Measurements from ENCODE around the gene WWOX.

Gene WWOX

GRCh38 chr16:78956859-78957258 lies 857.4 kb downstream of the WWOX start:
- no peak for DNase-seq (ENCODE audit: low read depth)
- Histone ChIP-seq H3K4me1 (ENCODE audit: control insufficient read depth, insufficient read depth, low read length) (no peaks in the 10 kb centered on the region), H3K9ac (ENCODE audit: low read length) (no peak overlapping the region), H3K4me3 (ENCODE audit: low read length) (no peak overlapping the region), H3K27me3 (replicated peaks; ENCODE audit: control insufficient read depth, insufficient read depth, low read length) (no peaks in the 10 kb centered on the region), H3K36me3 (ENCODE audit: control insufficient read depth, insufficient read depth, low read length, severe bottlenecking) (no peaks in the 10 kb centered on the region), H3K9me3 (ENCODE audit: control insufficient read depth, low read length) (no peaks in the 10 kb centered on the region)

DNA sequence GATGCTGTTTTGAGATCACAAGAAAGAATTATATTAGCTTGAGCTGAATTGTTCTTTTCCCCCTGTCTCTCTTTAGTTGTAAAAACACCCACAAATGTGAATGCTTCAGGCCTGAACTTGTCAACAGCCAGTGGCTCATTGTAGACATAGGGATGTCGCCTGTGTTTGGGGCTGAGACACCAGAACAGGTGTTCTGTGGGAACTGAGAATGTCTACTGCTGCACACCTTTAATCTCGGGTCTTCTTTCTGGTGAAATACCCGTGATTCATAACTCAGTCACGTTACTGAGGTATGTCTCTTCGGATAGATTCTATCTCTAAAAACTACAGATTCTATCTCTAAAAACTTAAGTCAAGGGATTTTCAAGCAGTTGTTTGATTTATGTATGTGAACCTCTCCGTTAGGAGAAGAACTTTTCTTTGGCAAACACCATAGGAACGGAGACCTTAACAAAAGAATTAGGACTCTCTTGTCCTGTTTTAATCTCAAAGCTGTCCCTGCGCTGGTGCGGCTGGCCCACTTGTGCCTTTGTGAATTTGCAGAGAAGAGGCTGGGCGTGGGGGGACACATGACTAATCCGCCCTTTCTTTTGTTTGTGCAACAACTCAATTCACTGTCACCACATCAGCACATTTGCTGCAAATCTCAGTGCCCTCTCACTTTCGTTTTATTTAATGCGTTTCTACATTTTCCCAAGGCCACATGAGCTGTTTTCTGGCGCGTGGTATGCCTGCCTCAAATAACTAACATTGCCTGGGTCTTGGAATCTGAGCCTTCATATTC lies 858.1 kb downstream of the WWOX start:
- H3K27me3 ChIP-seq (replicated peaks; ENCODE audit: control insufficient read depth, insufficient read depth, low read length) = no peaks in the 10 kb centered on the region
- H3K4me1 ChIP-seq (ENCODE audit: control insufficient read depth, insufficient read depth, low read length) = no peaks in the 10 kb centered on the region
- DNase-seq (ENCODE audit: low read depth) = no peak
- H3K4me3 ChIP-seq (ENCODE audit: low read length) = peak overlapping the region; percentile 46
- H3K36me3 ChIP-seq (ENCODE audit: control insufficient read depth, insufficient read depth, low read length, severe bottlenecking) = no peaks in the 10 kb centered on the region
- H3K9ac ChIP-seq (ENCODE audit: low read length) = no peak overlapping the region
- H3K9me3 ChIP-seq (ENCODE audit: control insufficient read depth, low read length) = no peaks in the 10 kb centered on the region

- H3K9ac ChIP-seq (ENCODE audit: low read length) = no peak overlapping the region
- H3K4me3 ChIP-seq (ENCODE audit: low read length) = no peak overlapping the region
- H3K9me3 ChIP-seq (ENCODE audit: control insufficient read depth, low read length) = peaks cover 4% of the 10 kb centered on the region
- DNase-seq (ENCODE audit: low read depth) = no peak
- H3K36me3 ChIP-seq (ENCODE audit: control insufficient read depth, insufficient read depth, low read length, severe bottlenecking) = no peaks in the 10 kb centered on the region
- H3K4me1 ChIP-seq (ENCODE audit: control insufficient read depth, insufficient read depth, low read length) = no peaks in the 10 kb centered on the region
- no peaks in the 10 kb centered on the region for H3K27me3 ChIP-seq (replicated peaks; ENCODE audit: control insufficient read depth, insufficient read depth, low read length)
Measured at GRCh38 chr16:78961464-78961863, 862.0 kb downstream of the WWOX start.

- no peak for DNase-seq (ENCODE audit: low read depth)
- Histone ChIP-seq H3K9me3 (ENCODE audit: control insufficient read depth, low read length) (peaks cover 4% of the 10 kb centered on the region), H3K9ac (ENCODE audit: low read length) (no peak overlapping the region), H3K4me1 (ENCODE audit: control insufficient read depth, insufficient read depth, low read length) (no peaks in the 10 kb centered on the region), H3K27me3 (replicated peaks; ENCODE audit: control insufficient read depth, insufficient read depth, low read length) (no peaks in the 10 kb centered on the region), H3K4me3 (ENCODE audit: low read length) (no peak overlapping the region), H3K36me3 (ENCODE audit: control insufficient read depth, insufficient read depth, low read length, severe bottlenecking) (no peaks in the 10 kb centered on the region)
Measured at GRCh38 chr16:78962457-78962929, 863.0 kb downstream of the WWOX start.

GRCh38 chr16:78967948-78968347 lies 868.5 kb downstream of the WWOX start:
- Histone ChIP-seq H3K36me3 (ENCODE audit: control insufficient read depth, insufficient read depth, low read length, severe bottlenecking) (no peaks in the 10 kb centered on the region), H3K9ac (ENCODE audit: low read length) (no peak overlapping the region), H3K4me3 (ENCODE audit: low read length) (no peak overlapping the region), H3K27me3 (replicated peaks; ENCODE audit: control insufficient read depth, insufficient read depth, low read length) (no peaks in the 10 kb centered on the region), H3K4me1 (ENCODE audit: control insufficient read depth, insufficient read depth, low read length) (no peaks in the 10 kb centered on the region), H3K9me3 (ENCODE audit: control insufficient read depth, low read length) (peaks cover 4% of the 10 kb centered on the region)
- DNase-seq (ENCODE audit: low read depth) = no peak

GRCh38 chr16:78969721-78970120 lies 870.3 kb downstream of the WWOX start:
- Histone ChIP-seq H3K4me1 (ENCODE audit: control insufficient read depth, insufficient read depth, low read length) (no peaks in the 10 kb centered on the region), H3K27me3 (replicated peaks; ENCODE audit: control insufficient read depth, insufficient read depth, low read length) (no peaks in the 10 kb centered on the region), H3K9me3 (ENCODE audit: control insufficient read depth, low read length) (no peaks in the 10 kb centered on the region), H3K36me3 (ENCODE audit: control insufficient read depth, insufficient read depth, low read length, severe bottlenecking) (no peaks in the 10 kb centered on the region), H3K9ac (ENCODE audit: low read length) (no peak overlapping the region), H3K4me3 (ENCODE audit: low read length) (no peak overlapping the region)
- DNase-seq (ENCODE audit: low read depth) = no peak

DNA sequence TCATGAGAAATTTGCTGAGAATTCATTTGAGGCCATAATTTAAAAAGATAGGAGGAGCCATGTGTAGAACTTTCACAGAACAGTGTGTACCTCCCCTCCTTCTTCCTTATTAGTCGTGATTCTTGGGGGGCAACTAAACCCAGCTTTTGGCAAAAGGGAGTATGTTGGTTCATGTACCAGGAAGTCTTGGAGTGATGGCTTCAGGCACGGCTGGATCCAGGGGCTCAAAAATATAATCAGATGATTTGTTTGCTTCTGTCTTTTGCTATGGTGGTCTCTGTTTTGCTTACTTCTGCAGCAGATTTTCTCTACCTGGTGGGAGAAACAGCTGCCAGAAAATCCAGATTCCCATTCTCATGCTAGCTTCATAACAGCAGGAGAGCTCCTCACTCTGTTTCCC lies 871.2 kb downstream of the WWOX start:
- H3K9me3 ChIP-seq (ENCODE audit: control insufficient read depth, low read length) = no peaks in the 10 kb centered on the region
- DNase-seq (ENCODE audit: low read depth) = no peak
- no peak overlapping the region for H3K9ac ChIP-seq (ENCODE audit: low read length)
- no peaks in the 10 kb centered on the region for H3K4me1 ChIP-seq (ENCODE audit: control insufficient read depth, insufficient read depth, low read length)
- no peaks in the 10 kb centered on the region for H3K36me3 ChIP-seq (ENCODE audit: control insufficient read depth, insufficient read depth, low read length, severe bottlenecking)
- H3K4me3 ChIP-seq (ENCODE audit: low read length) = no peak overlapping the region
- H3K27me3 ChIP-seq (replicated peaks; ENCODE audit: control insufficient read depth, insufficient read depth, low read length) = no peaks in the 10 kb centered on the region

DNA sequence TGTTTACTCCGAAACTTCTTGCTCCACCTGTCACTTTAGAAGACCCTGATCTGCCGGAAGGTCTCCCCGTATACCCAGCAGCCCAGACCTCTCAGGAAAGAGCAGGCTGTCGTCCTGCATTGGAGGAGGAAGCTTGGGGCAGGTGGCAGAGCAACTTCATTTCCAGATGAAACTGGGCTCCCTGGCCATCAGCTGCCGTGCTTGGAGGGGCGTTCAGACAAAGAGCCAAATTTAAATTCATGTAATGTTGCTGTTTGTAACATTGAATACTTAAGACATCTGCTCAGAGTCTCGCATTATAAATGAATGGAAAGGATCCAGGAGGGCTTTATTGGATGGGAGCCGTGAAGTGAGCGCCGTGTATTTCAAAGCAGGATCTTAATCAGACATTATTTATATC lies 872.6 kb downstream of the WWOX start:
- no peaks in the 10 kb centered on the region for H3K36me3 ChIP-seq (ENCODE audit: control insufficient read depth, insufficient read depth, low read length, severe bottlenecking)
- no peaks in the 10 kb centered on the region for H3K27me3 ChIP-seq (replicated peaks; ENCODE audit: control insufficient read depth, insufficient read depth, low read length)
- DNase-seq (ENCODE audit: low read depth) = no peak
- no peak overlapping the region for H3K9ac ChIP-seq (ENCODE audit: low read length)
- H3K4me1 ChIP-seq (ENCODE audit: control insufficient read depth, insufficient read depth, low read length) = no peaks in the 10 kb centered on the region
- no peaks in the 10 kb centered on the region for H3K9me3 ChIP-seq (ENCODE audit: control insufficient read depth, low read length)
- no peak overlapping the region for H3K4me3 ChIP-seq (ENCODE audit: low read length)

- H3K27me3 ChIP-seq (replicated peaks; ENCODE audit: control insufficient read depth, insufficient read depth, low read length) = no peaks in the 10 kb centered on the region
- H3K4me3 ChIP-seq (ENCODE audit: low read length) = no peak overlapping the region
- no peaks in the 10 kb centered on the region for H3K4me1 ChIP-seq (ENCODE audit: control insufficient read depth, insufficient read depth, low read length)
- no peak overlapping the region for H3K9ac ChIP-seq (ENCODE audit: low read length)
- DNase-seq (ENCODE audit: low read depth) = no peak
- no peaks in the 10 kb centered on the region for H3K9me3 ChIP-seq (ENCODE audit: control insufficient read depth, low read length)
- H3K36me3 ChIP-seq (ENCODE audit: control insufficient read depth, insufficient read depth, low read length, severe bottlenecking) = no peaks in the 10 kb centered on the region
Measured at GRCh38 chr16:78972986-78973385, 873.5 kb downstream of the WWOX start.

DNA sequence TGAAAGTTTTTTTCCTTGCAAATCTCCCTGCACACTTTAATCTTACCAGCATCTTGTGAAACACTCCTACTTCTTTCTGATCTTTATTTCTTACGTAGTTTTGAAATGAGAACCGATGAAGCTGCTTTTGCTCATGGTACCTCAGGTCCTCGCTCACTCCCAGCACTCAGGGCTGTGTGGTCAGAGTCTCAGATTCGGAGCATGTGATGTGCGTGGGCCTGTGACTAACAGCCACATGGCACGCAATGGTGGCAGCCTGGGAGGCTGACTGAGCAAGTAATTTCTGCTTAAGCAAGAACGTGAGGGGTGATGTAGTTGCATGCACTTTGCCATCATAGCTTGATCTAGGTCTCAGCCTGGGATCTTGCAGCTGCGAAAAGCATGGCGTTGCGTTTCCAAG lies 876.8 kb downstream of the WWOX start:
- no peaks in the 10 kb centered on the region for H3K9me3 ChIP-seq (ENCODE audit: control insufficient read depth, low read length)

DNA sequence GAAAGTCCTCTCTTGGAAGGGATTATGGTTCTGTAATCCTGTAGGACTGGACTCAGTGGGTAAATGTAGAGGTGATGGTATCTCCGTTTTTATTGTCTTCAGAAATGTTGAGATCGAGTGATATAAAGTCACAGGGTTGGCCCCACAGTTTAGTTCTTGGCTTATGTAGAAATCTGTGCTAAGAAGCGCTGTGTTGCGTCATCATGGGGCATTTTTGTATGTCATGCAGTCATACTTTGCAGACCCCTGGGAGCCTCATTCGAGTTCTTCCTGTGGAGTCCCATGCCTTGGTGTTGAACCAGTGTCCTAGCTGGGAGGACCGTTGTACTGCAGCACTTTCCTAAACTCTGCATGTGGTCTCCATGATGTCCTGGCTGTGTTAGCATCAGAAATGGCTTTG lies 881.4 kb downstream of the WWOX start:
- no peak for DNase-seq (ENCODE audit: low read depth)
- H3K4me3 ChIP-seq (ENCODE audit: low read length) = no peak overlapping the region
- no peak overlapping the region for H3K9ac ChIP-seq (ENCODE audit: low read length)
- H3K27me3 ChIP-seq (replicated peaks; ENCODE audit: control insufficient read depth, insufficient read depth, low read length) = no peaks in the 10 kb centered on the region
- H3K36me3 ChIP-seq (ENCODE audit: control insufficient read depth, insufficient read depth, low read length, severe bottlenecking) = no peaks in the 10 kb centered on the region
- H3K4me1 ChIP-seq (ENCODE audit: control insufficient read depth, insufficient read depth, low read length) = peaks cover 21% of the 10 kb centered on the region
- peaks cover 4% of the 10 kb centered on the region for H3K9me3 ChIP-seq (ENCODE audit: control insufficient read depth, low read length)

More for the DNA sequence above, 876.8 kb downstream of the WWOX start:
- H3K4me1 ChIP-seq (ENCODE audit: control insufficient read depth, insufficient read depth, low read length) = peaks cover 3% of the 10 kb centered on the region
- no peak for DNase-seq (ENCODE audit: low read depth)
- no peak overlapping the region for H3K9ac ChIP-seq (ENCODE audit: low read length)
- no peak overlapping the region for H3K4me3 ChIP-seq (ENCODE audit: low read length)
- H3K36me3 ChIP-seq (ENCODE audit: control insufficient read depth, insufficient read depth, low read length, severe bottlenecking) = no peaks in the 10 kb centered on the region
- no peaks in the 10 kb centered on the region for H3K27me3 ChIP-seq (replicated peaks; ENCODE audit: control insufficient read depth, insufficient read depth, low read length)
